ENCODE measurements around the gene MMP24OS. TPM values are rescaled to one million over a fixed set of nuclear protein-coding genes. Genes with fewer than 3 reads are reported as not detected.

MMP24OS gene
- total RNA-seq, 1 donor from 2014 or later: 5.0 TPM

GRCh38 chr20:35298264-35298663 is 20.3 kb upstream of the MMP24OS start:
- Histone ChIP-seq H3K27me3 (ENCODE audit: control insufficient read depth, insufficient read depth, low read length) (no peaks in the 10 kb centered on the region), H3K36me3 (ENCODE audit: control insufficient read depth, insufficient read depth, low read length) (peaks cover 1% of the 10 kb centered on the region), H3K4me3 (ENCODE audit: low read depth, low read length) (no peak overlapping the region)
- TF ChIP-seq, protein P1, sequence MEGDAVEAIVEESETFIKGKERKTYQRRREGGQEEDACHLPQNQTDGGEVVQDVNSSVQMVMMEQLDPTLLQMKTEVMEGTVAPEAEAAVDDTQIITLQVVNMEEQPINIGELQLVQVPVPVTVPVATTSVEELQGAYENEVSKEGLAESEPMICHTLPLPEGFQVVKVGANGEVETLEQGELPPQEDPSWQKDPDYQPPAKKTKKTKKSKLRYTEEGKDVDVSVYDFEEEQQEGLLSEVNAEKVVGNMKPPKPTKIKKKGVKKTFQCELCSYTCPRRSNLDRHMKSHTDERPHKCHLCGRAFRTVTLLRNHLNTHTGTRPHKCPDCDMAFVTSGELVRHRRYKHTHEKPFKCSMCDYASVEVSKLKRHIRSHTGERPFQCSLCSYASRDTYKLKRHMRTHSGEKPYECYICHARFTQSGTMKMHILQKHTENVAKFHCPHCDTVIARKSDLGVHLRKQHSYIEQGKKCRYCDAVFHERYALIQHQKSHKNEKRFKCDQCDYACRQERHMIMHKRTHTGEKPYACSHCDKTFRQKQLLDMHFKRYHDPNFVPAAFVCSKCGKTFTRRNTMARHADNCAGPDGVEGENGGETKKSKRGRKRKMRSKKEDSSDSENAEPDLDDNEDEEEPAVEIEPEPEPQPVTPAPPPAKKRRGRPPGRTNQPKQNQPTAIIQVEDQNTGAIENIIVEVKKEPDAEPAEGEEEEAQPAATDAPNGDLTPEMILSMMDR (IDR thresholded peaks at IDR 0.05; ENCODE audit: insufficient read depth, low read length, severe bottlenecking): no peak
- DNase-seq (ENCODE audit: low read depth): no peak
- FAIRE-seq: no peak

DNA sequence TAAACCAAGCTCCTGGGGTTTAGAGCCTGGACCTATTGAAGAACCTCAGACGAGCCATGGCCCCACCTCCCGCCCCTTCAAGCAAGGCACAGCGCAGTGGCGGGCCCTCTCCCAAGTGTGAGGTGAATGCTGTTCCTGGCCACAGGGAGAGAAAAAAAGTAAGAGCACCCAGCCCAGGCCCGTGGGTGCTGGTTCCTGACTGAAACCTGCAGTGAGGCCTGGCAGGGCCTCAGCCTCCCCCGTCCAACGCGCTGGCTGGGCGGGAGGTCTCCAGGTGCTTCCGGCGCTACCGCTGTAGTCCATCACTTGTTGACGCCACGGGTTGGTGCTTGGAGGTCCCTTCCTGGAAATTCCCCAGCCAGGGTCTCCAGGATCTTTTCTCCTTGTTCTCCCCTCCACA is 19.8 kb upstream of the MMP24OS start:
- FAIRE-seq: no peak
- Histone ChIP-seq H3K27me3 (ENCODE audit: control insufficient read depth, insufficient read depth, low read length) (no peaks in the 10 kb centered on the region), H3K4me3 (ENCODE audit: low read depth, low read length) (no peak overlapping the region), H3K36me3 (ENCODE audit: control insufficient read depth, insufficient read depth, low read length) (no peaks in the 10 kb centered on the region)
- no peak for DNase-seq (ENCODE audit: low read depth)
- TF ChIP-seq, protein P1 (IDR thresholded peaks at IDR 0.05; ENCODE audit: insufficient read depth, low read length, severe bottlenecking): no peak

- FAIRE-seq (no peak), DNase-seq (ENCODE audit: low read depth) (no peak)
- TF ChIP-seq, protein P1 (IDR thresholded peaks at IDR 0.05; ENCODE audit: insufficient read depth, low read length, severe bottlenecking): no peak
- H3K36me3 ChIP-seq (ENCODE audit: control insufficient read depth, insufficient read depth, low read length): no peaks in the 10 kb centered on the region
- no peak overlapping the region for H3K4me3 ChIP-seq (ENCODE audit: low read depth, low read length)
- H3K27me3 ChIP-seq (ENCODE audit: control insufficient read depth, insufficient read depth, low read length): no peaks in the 10 kb centered on the region
Observed at GRCh38 chr20:35297155-35297554, 19.2 kb upstream of the MMP24OS start.

DNA sequence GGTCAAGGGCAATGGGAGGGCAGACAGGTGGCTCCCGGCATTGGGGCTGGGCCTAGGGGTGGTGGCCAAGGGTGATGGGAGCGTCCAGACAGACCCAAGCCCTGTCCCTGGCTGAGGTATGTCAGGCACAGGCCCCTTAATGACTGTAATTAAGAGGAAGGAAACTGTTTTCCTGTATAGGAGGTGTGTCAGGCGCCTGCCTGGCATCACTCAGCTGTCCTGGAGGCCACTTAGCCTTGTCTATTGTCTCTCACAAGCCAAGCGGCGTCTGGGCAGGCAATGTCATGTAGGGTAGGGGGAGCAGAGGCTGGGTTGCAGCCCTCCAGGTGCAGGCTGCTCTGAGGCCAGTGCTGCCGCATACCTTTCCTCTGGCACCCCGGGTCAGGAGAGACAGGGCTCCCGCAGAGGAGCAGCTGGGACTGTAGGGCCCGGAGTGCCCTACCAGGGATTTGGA is 18.2 kb upstream of the MMP24OS start:
- H3K4me3 ChIP-seq (ENCODE audit: low read depth, low read length): no peak overlapping the region
- no peaks in the 10 kb centered on the region for H3K36me3 ChIP-seq (ENCODE audit: control insufficient read depth, insufficient read depth, low read length)
- FAIRE-seq: no peak
- no peaks in the 10 kb centered on the region for H3K27me3 ChIP-seq (ENCODE audit: control insufficient read depth, insufficient read depth, low read length)
- TF ChIP-seq, protein P1 (IDR thresholded peaks at IDR 0.05; ENCODE audit: insufficient read depth, low read length, severe bottlenecking): no peak
- DNase-seq (ENCODE audit: low read depth): no peak

- Histone ChIP-seq H3K27me3 (ENCODE audit: control insufficient read depth, insufficient read depth, low read length) (no peaks in the 10 kb centered on the region), H3K36me3 (ENCODE audit: control insufficient read depth, insufficient read depth, low read length) (no peaks in the 10 kb centered on the region), H3K4me3 (ENCODE audit: low read depth, low read length) (no peak overlapping the region)
- DNase-seq (ENCODE audit: low read depth) (no peak), FAIRE-seq (no peak)
- TF ChIP-seq, protein P1 (IDR thresholded peaks at IDR 0.05; ENCODE audit: insufficient read depth, low read length, severe bottlenecking): no peak
Observed at GRCh38 chr20:35295674-35296073, 17.8 kb upstream of the MMP24OS start.

DNA sequence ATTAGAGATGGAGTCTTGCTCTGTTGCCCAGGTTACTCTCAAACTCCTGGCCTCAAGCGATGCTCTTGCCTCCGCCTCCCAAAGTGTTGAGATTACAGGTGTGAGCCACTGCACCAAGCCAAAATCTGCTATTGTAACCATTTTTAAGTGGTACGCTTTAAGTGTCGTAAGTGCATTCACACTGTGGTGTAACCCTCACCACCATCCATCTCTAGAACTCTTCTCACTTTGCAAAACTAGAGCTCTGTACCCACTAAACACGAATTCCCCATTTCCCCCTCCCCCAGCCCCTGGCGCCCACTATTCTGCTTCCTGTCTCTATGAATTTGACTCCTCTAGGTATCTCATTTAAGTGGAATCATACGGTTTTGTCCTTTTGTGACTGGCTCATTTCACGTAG is 17.1 kb upstream of the MMP24OS start:
- no peak for DNase-seq (ENCODE audit: low read depth)
- H3K4me3 ChIP-seq (ENCODE audit: low read depth, low read length): no peak overlapping the region
- TF ChIP-seq, protein P1 (IDR thresholded peaks at IDR 0.05; ENCODE audit: insufficient read depth, low read length, severe bottlenecking): no peak
- no peaks in the 10 kb centered on the region for H3K27me3 ChIP-seq (ENCODE audit: control insufficient read depth, insufficient read depth, low read length)
- H3K36me3 ChIP-seq (ENCODE audit: control insufficient read depth, insufficient read depth, low read length): no peaks in the 10 kb centered on the region
- no peak for FAIRE-seq
